ENCODE measurements around the gene GUSB.
"Not testable (repeated sequence)": the region's sequence is repeated elsewhere in the genome, so short reads cannot be mapped to it uniquely, and the experiment has no call there.

DNA sequence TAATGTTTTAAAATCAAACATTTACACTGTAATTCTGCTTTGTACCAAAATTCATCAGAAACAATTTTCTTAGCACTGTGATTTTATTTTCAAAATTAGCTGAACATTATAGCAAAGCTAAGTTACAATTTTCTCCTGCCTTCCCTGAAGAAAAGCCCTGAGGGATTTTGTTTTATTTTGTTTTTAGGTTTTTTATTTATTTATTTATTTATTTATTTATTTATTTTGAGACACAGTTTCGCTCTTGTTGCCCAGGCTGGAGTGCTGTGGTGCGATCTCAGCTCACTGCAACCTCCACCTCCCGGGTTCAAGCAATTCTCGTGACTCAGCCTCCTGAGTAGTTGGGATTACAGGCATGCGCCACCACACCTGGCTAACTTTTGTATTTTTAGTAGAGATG, 9.8 kb upstream of the GUSB start:
- TF ChIP-seq, protein P1, sequence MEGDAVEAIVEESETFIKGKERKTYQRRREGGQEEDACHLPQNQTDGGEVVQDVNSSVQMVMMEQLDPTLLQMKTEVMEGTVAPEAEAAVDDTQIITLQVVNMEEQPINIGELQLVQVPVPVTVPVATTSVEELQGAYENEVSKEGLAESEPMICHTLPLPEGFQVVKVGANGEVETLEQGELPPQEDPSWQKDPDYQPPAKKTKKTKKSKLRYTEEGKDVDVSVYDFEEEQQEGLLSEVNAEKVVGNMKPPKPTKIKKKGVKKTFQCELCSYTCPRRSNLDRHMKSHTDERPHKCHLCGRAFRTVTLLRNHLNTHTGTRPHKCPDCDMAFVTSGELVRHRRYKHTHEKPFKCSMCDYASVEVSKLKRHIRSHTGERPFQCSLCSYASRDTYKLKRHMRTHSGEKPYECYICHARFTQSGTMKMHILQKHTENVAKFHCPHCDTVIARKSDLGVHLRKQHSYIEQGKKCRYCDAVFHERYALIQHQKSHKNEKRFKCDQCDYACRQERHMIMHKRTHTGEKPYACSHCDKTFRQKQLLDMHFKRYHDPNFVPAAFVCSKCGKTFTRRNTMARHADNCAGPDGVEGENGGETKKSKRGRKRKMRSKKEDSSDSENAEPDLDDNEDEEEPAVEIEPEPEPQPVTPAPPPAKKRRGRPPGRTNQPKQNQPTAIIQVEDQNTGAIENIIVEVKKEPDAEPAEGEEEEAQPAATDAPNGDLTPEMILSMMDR (IDR thresholded peaks at IDR 0.05 in 2 of 3, conservative IDR thresholded peaks at IDR 0.05 in 1 of 3; ENCODE audit: control insufficient read depth in 2 of 3, extremely low read depth in 1 of 3, insufficient read depth in 1 of 3, low read depth in 3 of 3, low read length in 3 of 3) = not testable (repeated sequence)
- TF ChIP-seq POLR2A (IDR thresholded peaks at IDR 0.05; ENCODE audit: low read depth, low read length); POU2F2 (IDR thresholded peaks at IDR 0.05; ENCODE audit: borderline replicate concordance, low read depth, low read length); FOXM1 (IDR thresholded peaks at IDR 0.05; ENCODE audit: low read depth, low read length); CREB1 (IDR thresholded peaks at IDR 0.05; ENCODE audit: low read depth): not testable (repeated sequence)
- TF ChIP-seq, protein P2, sequence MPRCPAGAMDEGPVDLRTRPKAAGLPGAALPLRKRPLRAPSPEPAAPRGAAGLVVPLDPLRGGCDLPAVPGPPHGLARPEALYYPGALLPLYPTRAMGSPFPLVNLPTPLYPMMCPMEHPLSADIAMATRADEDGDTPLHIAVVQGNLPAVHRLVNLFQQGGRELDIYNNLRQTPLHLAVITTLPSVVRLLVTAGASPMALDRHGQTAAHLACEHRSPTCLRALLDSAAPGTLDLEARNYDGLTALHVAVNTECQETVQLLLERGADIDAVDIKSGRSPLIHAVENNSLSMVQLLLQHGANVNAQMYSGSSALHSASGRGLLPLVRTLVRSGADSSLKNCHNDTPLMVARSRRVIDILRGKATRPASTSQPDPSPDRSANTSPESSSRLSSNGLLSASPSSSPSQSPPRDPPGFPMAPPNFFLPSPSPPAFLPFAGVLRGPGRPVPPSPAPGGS (IDR thresholded peaks at IDR 0.05; ENCODE audit: borderline replicate concordance, insufficient read depth, low read depth, low read length, poor library complexity, severe bottlenecking) = not testable (repeated sequence)

Data from GM12878 (cell line).